OCI-LY1 (cell line): ENCODE measurements around the gene COL11A1.
"Not testable (repeated sequence)": the region's sequence is repeated elsewhere in the genome, so short reads cannot be mapped to it uniquely, and the experiment has no call there.

Experiments used
- H2AFZ ChIP-seq: fragments of 200-600 bp; sonication (generic), shearing (Covaris generic); 2 replicates; pipeline ENCODE4 v1.6.0; 2014; ENCODE audit warnings: antibody characterized with exemption, mild to moderate bottlenecking, low read length
- H3F3A ChIP-seq: fragments of 200-600 bp; sonication (generic), shearing (Covaris generic); 2 replicates; pipeline ENCODE4 v1.6.0; 2014; ENCODE audit warnings: mild to moderate bottlenecking, antibody characterized with exemption, low read length, moderate library complexity; ENCODE audit not compliant: insufficient read depth
- H3K27ac ChIP-seq: fragments of 200-600 bp; sonication (generic); 2 replicates; pipeline ENCODE4 v1.5.1; 2014; ENCODE audit warnings: low read length, mixed run types, mild to moderate bottlenecking, low read depth; ENCODE audit not compliant: poor library complexity, severe bottlenecking
- H3K27me3 ChIP-seq: fragments of 200-600 bp; sonication (generic); 2 replicates; pipeline ENCODE4 v1.6.0; 2014; ENCODE audit warnings: antibody characterized with exemption, mild to moderate bottlenecking, low read length, moderate library complexity; ENCODE audit not compliant: insufficient read depth
- H3K36me3 ChIP-seq: fragments of 200-600 bp; sonication (generic); 2 replicates; pipeline ENCODE4 v1.6.1; 2014; ENCODE audit warnings: mild to moderate bottlenecking, antibody characterized with exemption, low read length, moderate library complexity, mixed read lengths; ENCODE audit not compliant: insufficient read depth
- H3K4me1 ChIP-seq: fragments of 200-600 bp; sonication (generic); 2 replicates; pipeline ENCODE4 v1.5.1; 2014; ENCODE audit warnings: mild to moderate bottlenecking, low read length, moderate library complexity; ENCODE audit not compliant: insufficient read depth, severe bottlenecking
- H3K4me2 ChIP-seq: fragments of 200-600 bp; sonication (generic), shearing (Covaris generic); 2 replicates; pipeline ENCODE4 v1.6.1; 2014; ENCODE audit warnings: low read length
- H3K4me3 ChIP-seq: fragments of 200-600 bp; sonication (generic); 2 replicates; pipeline ENCODE4 v1.5.1; 2014; ENCODE audit warnings: low read length, low read depth, mild to moderate bottlenecking, mixed read lengths; ENCODE audit not compliant: poor library complexity, severe bottlenecking
- H3K79me2 ChIP-seq: fragments of 200-600 bp; shearing (Covaris generic); 2 replicates; pipeline ENCODE4 v1.6.1; 2016; ENCODE audit warnings: mixed run types, low read length, mixed read lengths; ENCODE audit not compliant: insufficient read depth
- H3K9ac ChIP-seq: fragments of 200-600 bp; sonication (generic), shearing (Covaris generic); 2 replicates; pipeline ENCODE4 v1.6.1; 2014; ENCODE audit warnings: mild to moderate bottlenecking, low read length, mixed read lengths
- H3K9me2 ChIP-seq: fragments of 200-600 bp; sonication (generic), shearing (Covaris generic); 2 replicates; pipeline ENCODE4 v1.6.1; 2014; ENCODE audit warnings: low read depth, mild to moderate bottlenecking, low read length, mixed read lengths
- H3K9me3 ChIP-seq: fragments of 200-600 bp; shearing (Covaris generic); 2 replicates; pipeline ENCODE4 v1.6.1; 2014; ENCODE audit warnings: low read length, mixed read lengths
- H4K20me1 ChIP-seq: fragments of 200-600 bp; sonication (generic), shearing (Covaris generic); 2 replicates; pipeline ENCODE4 v1.6.0; 2016; ENCODE audit warnings: mild to moderate bottlenecking, low read length; ENCODE audit not compliant: insufficient read depth
- EZH2 ChIP-seq: fragments of 200-600 bp; sonication (generic), shearing (Covaris generic); IDR thresholded peaks from 2 replicates; pipeline ENCODE4 v1.8.0; 2017; ENCODE audit warnings: borderline replicate concordance, mixed run types, mild to moderate bottlenecking, antibody characterized with exemption, low read length, moderate library complexity, mixed read lengths
- TF ChIP-seq, protein P1 (sequence below): fragments of 200-600 bp; sonication (generic), shearing (Covaris generic); IDR thresholded peaks from 2 replicates; pipeline ENCODE4 v1.5.1; 2017; ENCODE audit warnings: mild to moderate bottlenecking, antibody characterized with exemption, low read length, moderate library complexity, mixed read lengths

COL11A1 gene

DNA sequence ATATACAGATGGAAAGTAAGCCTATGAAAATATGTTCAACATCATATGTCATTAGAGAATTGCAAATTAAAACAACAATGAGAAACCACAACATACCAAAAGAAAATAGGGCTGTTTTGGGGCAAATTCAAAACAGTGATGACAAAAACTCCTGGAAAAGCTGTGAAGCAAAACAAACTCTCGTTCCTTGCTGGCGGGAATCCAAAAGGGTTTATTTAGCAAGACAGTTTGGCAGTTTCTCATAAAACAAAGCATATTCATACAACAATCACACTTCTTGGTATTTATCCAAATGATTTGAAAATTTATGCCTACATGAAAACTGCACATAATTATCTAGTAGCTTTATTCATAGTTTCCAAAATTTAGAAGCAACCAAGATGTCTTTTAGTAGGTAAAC is 44.4 kb downstream of the COL11A1 start:
- no peak overlapping the region for H3K4me2 ChIP-seq
- H3K9me2 ChIP-seq, result no peaks in the 10 kb centered on the region
- no peak overlapping the region for H3K27ac ChIP-seq
- TF ChIP-seq, protein P1, sequence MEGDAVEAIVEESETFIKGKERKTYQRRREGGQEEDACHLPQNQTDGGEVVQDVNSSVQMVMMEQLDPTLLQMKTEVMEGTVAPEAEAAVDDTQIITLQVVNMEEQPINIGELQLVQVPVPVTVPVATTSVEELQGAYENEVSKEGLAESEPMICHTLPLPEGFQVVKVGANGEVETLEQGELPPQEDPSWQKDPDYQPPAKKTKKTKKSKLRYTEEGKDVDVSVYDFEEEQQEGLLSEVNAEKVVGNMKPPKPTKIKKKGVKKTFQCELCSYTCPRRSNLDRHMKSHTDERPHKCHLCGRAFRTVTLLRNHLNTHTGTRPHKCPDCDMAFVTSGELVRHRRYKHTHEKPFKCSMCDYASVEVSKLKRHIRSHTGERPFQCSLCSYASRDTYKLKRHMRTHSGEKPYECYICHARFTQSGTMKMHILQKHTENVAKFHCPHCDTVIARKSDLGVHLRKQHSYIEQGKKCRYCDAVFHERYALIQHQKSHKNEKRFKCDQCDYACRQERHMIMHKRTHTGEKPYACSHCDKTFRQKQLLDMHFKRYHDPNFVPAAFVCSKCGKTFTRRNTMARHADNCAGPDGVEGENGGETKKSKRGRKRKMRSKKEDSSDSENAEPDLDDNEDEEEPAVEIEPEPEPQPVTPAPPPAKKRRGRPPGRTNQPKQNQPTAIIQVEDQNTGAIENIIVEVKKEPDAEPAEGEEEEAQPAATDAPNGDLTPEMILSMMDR, result no peak
- TF ChIP-seq EZH2, result no peak
- H3K4me3 ChIP-seq, result no peak overlapping the region
- H3K4me1 ChIP-seq, result no peaks in the 10 kb centered on the region
- no peaks in the 10 kb centered on the region for H3F3A ChIP-seq
- no peaks in the 10 kb centered on the region for H4K20me1 ChIP-seq
- H2AFZ ChIP-seq, result no peak overlapping the region
- H3K27me3 ChIP-seq, result no peaks in the 10 kb centered on the region
- H3K9ac ChIP-seq, result no peak overlapping the region
- H3K9me3 ChIP-seq, result no peaks in the 10 kb centered on the region
- H3K36me3 ChIP-seq, result no peaks in the 10 kb centered on the region
- no peaks in the 10 kb centered on the region for H3K79me2 ChIP-seq

DNA sequence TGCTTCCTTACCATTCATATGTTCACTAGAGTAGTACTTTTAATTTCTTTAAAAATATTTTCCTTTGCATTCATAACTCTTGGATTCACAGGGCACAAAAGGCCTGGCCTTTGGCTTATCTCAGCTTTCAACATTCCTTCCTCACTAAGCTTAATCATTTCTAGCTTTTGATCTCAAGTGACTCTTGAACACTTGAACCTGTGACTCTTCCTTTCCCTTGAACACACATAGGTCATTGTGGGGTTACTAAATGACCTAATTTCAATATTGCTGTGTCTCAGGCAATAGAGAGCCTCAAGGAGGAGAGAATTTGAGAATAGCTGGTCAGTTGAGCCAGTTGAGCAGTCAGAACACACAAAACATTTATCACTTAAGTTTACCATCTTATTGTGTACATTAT is 49.9 kb downstream of the COL11A1 start:
- no peaks in the 10 kb centered on the region for H3F3A ChIP-seq
- H3K9me2 ChIP-seq, result no peaks in the 10 kb centered on the region
- no peak overlapping the region for H3K9ac ChIP-seq
- no peaks in the 10 kb centered on the region for H3K36me3 ChIP-seq
- TF ChIP-seq, protein P1, result no peak
- TF ChIP-seq EZH2, result no peak
- no peaks in the 10 kb centered on the region for H4K20me1 ChIP-seq
- H3K27me3 ChIP-seq, result no peaks in the 10 kb centered on the region
- H3K27ac ChIP-seq, result no peak overlapping the region
- no peak overlapping the region for H2AFZ ChIP-seq
- no peaks in the 10 kb centered on the region for H3K9me3 ChIP-seq
- no peaks in the 10 kb centered on the region for H3K79me2 ChIP-seq
- H3K4me2 ChIP-seq, result no peak overlapping the region
- H3K4me1 ChIP-seq, result no peaks in the 10 kb centered on the region
- H3K4me3 ChIP-seq, result no peak overlapping the region

DNA sequence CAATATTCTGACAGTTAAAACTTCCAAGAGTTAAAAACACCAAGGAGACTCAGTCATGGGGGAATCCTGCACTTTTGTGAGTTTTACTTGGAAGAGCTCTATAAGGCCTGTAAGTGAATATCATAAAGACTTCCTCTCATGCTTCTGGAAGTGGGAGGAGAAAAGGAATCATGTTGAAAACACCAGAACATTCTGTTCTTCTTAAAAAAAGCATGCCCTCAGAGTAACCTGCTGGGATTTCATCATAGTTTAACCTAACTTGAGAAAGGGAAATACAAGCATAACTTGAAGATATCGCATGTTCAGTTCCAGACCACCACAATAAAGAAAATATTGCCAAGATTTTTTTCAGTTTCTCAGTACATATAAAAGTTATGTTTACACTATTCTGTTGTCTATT is 51.9 kb downstream of the COL11A1 start:
- H3K9me3 ChIP-seq, result no peaks in the 10 kb centered on the region
- no peaks in the 10 kb centered on the region for H3K27me3 ChIP-seq
- no peaks in the 10 kb centered on the region for H3K36me3 ChIP-seq
- no peak overlapping the region for H2AFZ ChIP-seq
- H3K27ac ChIP-seq, result no peak overlapping the region
- no peaks in the 10 kb centered on the region for H3K79me2 ChIP-seq
- no peak overlapping the region for H3K4me3 ChIP-seq
- no peaks in the 10 kb centered on the region for H3K4me1 ChIP-seq
- no peaks in the 10 kb centered on the region for H4K20me1 ChIP-seq
- H3K9ac ChIP-seq, result no peak overlapping the region
- H3K4me2 ChIP-seq, result no peak overlapping the region
- no peaks in the 10 kb centered on the region for H3K9me2 ChIP-seq
- no peak for TF ChIP-seq EZH2
- TF ChIP-seq, protein P1, result no peak
- H3F3A ChIP-seq, result no peaks in the 10 kb centered on the region

DNA sequence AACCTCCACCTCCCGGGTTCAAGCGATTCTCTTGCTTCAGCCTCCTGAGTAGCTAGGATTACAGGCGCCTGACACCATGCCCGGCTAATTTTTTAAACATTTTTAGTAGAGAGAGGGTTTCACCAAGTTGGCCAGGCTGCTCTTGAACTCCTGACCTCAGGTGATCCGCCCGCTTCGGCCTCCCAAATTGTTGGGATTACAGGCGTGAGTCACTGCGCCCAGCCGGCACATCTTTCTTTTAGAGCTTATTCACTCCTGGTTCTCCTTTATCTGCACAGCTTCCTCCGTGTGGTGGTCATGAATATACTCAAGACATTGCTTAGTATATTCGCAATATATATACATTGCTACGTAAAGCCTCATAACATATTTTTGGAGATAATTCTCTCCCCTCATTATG is 80.2 kb downstream of the COL11A1 start:
- not testable (repeated sequence) for H3K4me2 ChIP-seq, H3K27me3 ChIP-seq, H2AFZ ChIP-seq, H3F3A ChIP-seq, H3K9ac ChIP-seq, H3K36me3 ChIP-seq, H3K4me3 ChIP-seq, H3K79me2 ChIP-seq, H3K4me1 ChIP-seq, H3K9me2 ChIP-seq, H3K9me3 ChIP-seq, H3K27ac ChIP-seq, H4K20me1 ChIP-seq
